HG02938 (cell line): ENCODE data around the gene CCDC137.
"Not testable (repeated sequence)": the region's sequence is repeated elsewhere in the genome, so short reads cannot be mapped to it uniquely, and the experiment has no call there.

ENCODE experiments used
- ATAC-seq: cut with Tn5 transposase; IDR thresholded peaks from one replicate; pipeline ENCODE4 v1.9.1; 2021; ENCODE audit warnings: mild to moderate bottlenecking, moderate library complexity; ENCODE audit not compliant: unreplicated experiment

Gene CCDC137, protein sequence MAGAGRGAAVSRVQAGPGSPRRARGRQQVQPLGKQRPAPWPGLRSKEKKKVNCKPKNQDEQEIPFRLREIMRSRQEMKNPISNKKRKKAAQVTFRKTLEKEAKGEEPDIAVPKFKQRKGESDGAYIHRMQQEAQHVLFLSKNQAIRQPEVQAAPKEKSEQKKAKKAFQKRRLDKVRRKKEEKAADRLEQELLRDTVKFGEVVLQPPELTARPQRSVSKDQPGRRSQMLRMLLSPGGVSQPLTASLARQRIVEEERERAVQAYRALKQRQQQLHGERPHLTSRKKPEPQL

DNA sequence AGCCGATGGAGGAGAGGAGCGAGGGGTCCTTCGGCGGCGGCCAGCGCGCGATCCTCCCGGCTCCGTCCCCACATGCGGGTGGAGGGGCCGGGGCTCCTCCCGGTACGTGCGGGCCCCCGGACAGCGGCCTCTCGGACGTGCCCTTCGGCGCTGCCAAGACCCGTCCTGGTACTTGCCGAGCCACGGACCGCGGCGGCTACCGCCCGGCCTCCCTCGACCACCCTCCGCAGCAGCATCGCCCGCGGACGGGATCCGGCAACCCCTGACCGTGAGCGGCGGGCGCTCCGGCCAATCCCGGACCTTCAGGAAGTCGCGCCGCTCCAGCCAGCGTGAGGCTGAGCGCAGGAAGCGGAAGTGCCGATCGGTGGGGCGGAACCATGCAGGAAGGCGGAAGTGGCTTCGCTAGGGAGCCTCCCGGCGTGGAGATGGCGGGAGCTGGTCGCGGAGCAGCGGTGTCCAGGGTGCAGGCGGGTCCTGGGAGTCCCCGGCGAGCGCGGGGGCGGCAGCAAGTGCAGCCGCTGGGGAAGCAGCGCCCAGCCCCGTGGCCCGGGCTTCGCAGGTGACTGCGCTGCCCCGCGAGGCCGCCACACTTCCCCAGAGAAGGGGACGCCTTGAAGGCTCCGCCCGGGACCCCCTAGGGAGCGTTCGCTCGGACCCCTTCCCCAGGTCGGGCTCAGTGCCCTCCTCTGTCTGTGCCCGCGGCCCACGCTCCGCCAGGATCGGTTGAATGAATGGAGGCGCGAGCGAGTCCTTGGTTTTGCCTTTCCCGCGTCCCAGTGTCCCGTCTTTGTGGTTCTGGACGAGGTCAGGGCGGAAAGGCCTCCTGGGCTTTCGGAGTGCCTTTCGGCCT is at the start of gene CCDC137, which contains the start of gene OXLD1:
Gene CCDC137 (plus strand): TSS at position 396 of the 850 bp plus-strand sequence. CDS start 30 bp downstream, at position 426.
Gene OXLD1 (minus strand): TSS at position 264 of the 850 bp plus-strand sequence. CDS start 28 bp downstream, at position 236.
- peak; percentile 77 for ATAC-seq

GRCh38 chr17:81616877-81617276 is 49.7 kb upstream of the CCDC137 start:
- no peak for ATAC-seq

DNA sequence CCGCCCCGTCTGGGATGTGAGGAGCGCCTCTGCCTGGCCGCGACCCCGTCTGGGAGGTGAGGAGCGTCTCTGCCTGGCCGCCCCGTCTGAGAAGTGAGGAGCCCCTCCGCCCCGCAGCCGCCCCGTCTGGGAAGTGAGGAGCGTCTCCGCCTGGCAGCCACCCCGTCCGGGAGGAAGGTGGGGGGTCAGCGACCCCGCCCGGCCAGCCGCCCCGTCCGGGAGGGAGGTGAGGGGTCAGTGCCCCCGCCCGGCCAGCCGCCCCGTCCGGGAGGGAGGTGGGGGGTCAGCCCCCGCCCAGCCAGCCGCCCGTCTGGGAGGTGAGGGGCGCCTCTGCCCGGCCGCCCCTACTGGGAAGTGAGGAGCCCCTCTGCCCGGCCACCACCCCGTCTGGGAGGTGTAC is 48.2 kb upstream of the CCDC137 start:
- ATAC-seq = not testable (repeated sequence)

- ATAC-seq = no peak
Measured at GRCh38 chr17:81621494-81622130, 44.9 kb upstream of the CCDC137 start.

GRCh38 chr17:81630274-81630673 is 36.3 kb upstream of the CCDC137 start:
- ATAC-seq = no peak

DNA sequence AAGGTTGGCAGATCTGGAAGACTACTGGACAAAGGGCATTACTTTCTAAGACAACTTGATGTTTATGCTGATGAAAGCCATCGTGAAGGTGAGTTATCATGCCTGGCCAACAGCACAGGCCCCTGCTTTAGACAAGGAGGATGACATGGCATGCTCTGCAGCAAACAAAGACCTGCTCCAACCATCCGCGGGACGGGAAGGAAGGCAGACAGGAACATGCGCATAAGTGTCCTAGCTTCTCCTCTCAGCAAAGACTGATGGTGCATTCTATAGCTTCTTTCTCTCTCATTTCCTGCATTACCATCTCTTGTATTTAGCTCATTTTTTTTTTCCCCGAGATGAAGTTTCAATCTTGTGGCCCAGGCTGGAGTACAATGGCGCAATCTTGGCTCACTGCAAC is 35.1 kb upstream of the CCDC137 start:
- no peak for ATAC-seq

GRCh38 chr17:81635431-81635830 is 31.1 kb upstream of the CCDC137 start:
- ATAC-seq = no peak

- no peak for ATAC-seq
Measured at GRCh38 chr17:81635973-81636504, 30.5 kb upstream of the CCDC137 start.

GRCh38 chr17:81636505-81637288 is 29.8 kb upstream of the CCDC137 start, which contains the start of the genes NPLOC4 and TSPAN10:
Gene NPLOC4 (minus strand): TSS chr17:81637112. CDS start chr17:81636930, 182 bp downstream.
Gene TSPAN10 (plus strand): TSS chr17:81637196. CDS start chr17:81642413, 5,217 bp downstream.
- ATAC-seq = peak; percentile 79

- ATAC-seq = no peak
Measured at GRCh38 chr17:81638683-81639082, 27.9 kb upstream of the CCDC137 start.

GRCh38 chr17:81640011-81640410 is 26.5 kb upstream of the CCDC137 start:
- no peak for ATAC-seq

DNA sequence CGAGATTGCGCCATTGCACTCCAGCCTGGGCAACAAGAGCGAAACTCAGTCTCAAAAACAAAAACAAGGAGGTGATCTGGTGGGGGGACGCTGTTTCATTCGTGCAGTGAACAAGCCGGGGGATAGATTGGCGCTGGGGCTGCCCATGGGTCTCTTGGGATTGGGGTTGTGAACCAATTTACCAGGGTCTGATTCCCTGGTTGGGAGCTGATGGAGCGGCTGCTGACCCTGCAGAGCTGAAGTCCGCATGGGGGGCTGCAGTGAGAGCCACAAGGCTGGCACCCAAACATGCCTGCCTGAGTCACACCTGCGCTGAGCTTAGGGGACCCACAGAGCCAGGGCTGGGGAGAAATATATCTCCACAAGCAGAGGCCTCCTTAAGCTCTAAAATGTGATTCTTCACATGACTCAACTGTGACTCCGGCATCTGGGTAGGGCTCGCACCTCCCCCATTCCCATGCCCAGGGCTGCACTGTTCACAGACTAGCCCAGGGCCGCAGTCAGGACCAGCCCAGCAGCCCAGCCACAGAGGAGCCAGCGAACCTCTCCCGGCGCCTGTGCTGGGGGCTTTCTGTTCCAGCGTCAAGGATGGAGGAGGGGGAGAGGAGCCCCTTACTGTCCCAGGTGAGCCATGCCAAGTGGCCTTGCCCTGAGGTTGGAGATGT is 24.6 kb upstream of the CCDC137 start:
- no peak for ATAC-seq

- ATAC-seq = no peak
Measured at GRCh38 chr17:81644496-81644895, 22.0 kb upstream of the CCDC137 start.

GRCh38 chr17:81644976-81645952 is 21.3 kb upstream of the CCDC137 start:
- no peak for ATAC-seq

- ATAC-seq = no peak
Measured at GRCh38 chr17:81646869-81647600, 19.5 kb upstream of the CCDC137 start.

DNA sequence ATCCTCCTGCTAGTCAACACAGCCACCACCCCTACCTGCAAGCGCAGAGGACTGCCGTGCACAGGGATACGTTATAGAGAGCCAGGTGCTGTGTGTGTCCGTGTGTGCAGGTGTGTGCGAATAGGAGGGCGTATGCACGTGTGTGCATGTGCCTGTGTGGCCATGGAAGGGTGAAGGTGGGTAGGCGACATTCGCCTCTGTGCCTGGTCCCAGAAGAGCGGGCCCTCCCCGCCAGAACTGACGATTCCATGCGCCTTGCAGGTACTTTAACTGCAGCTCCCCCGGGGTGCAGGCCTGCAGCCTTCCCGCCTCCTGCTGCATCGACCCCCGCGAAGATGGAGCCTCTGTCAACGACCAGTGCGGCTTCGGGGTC is 18.9 kb upstream of the CCDC137 start:
- no peak for ATAC-seq

- no peak for ATAC-seq
Measured at GRCh38 chr17:81648013-81648706, 18.4 kb upstream of the CCDC137 start.
